GM18873 (cell line): ENCODE data around the gene JUN.

Source experiments
- ATAC-seq: cut with Tn5 transposase; IDR thresholded peaks from one replicate; pipeline ENCODE4 v1.9.1; 2021; ENCODE audit warnings: mild to moderate bottlenecking, moderate library complexity, moderate number of reproducible peaks; ENCODE audit not compliant: unreplicated experiment, low FRiP score

The JUN gene

GRCh38 chr1:58785442-58786058 is 1.7 kb upstream of the JUN start:
- no peak for ATAC-seq

GRCh38 chr1:58784758-58785441 is 1.1 kb upstream of the JUN start:
- no peak for ATAC-seq

DNA sequence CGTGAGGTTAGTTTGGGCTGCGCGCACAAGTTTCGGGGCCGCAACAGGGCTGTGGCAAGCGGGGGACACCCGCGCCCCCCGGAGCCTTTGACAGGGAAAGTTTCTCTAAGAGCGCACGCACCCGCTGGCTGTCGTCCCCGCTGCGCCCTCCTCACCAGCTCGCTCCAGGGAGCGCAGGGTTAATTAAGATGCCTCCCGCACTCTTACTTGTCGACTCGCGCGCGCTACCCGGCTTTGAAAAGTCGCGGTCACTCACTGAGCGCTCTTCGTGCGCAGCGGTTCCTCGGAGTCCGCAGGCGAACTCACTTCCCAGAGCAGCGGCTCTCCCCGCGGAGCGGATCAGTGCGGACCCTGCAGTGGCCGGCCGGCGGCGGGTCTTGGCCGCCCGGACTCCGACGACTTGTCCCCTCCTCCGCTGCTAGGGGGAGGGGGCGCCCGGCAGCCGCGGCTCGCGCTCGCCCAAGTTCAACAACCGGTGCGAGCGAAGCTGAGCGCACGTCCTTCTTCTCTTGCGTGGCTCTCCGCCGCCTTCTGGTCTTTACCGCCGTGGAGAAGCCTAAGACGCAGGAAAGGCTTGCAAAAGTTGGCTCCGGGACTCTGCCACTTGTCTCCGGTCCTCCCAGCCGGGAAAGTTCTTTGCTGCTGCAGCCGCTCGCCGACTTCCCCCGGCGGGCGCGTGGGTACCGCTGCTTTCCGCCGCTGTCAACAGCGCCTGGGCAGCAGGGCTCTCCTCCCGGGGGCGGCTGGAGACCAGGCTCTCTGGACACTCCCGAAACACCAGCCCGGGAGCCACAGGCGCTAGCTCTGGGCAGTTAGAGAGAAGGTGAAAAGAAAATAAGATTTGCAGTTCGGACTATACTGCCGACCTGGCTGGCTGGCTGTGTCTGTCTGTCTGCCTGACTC is 506 bp downstream of the JUN start:
- peak; percentile 1 for ATAC-seq

DNA sequence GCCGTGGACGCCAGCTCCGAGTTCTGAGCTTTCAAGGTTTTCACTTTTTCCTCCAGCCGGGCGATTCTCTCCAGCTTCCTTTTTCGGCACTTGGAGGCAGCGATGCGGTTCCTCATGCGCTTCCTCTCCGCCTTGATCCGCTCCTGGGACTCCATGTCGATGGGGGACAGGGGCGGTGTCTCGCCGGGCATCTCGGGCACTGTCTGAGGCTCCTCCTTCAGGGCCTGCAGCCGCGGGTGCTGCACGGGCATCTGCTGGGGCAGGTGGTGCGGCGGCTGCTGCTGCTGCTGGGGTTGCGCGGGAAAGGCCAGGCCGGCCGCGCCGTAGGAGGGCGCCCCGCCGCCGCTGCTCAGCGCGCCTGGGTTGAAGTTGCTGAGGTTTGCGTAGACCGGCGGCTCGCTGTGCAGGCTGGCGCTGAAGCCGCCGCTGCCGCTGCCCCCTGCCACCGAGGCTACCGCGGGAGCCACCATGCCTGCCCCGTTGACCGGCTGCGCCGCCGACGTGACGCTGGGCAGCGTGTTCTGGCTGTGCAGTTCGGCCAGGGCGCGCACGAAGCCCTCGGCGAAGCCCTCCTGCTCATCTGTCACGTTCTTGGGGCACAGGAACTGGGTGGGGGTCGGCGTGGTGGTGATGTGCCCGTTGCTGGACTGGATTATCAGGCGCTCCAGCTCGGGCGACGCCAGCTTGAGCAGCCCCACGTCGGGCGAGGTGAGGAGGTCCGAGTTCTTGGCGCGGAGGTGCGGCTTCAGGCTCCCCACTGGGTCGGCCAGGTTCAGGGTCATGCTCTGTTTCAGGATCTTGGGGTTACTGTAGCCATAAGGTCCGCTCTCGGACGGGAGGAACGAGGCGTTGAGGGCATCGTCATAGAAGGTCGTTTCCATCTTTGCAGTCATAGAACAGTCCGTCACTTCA is 1.4 kb downstream of the JUN start:
- ATAC-seq, result no peak

GRCh38 chr1:58781541-58782177 is 2.2 kb downstream of the JUN start:
- ATAC-seq, result no peak

DNA sequence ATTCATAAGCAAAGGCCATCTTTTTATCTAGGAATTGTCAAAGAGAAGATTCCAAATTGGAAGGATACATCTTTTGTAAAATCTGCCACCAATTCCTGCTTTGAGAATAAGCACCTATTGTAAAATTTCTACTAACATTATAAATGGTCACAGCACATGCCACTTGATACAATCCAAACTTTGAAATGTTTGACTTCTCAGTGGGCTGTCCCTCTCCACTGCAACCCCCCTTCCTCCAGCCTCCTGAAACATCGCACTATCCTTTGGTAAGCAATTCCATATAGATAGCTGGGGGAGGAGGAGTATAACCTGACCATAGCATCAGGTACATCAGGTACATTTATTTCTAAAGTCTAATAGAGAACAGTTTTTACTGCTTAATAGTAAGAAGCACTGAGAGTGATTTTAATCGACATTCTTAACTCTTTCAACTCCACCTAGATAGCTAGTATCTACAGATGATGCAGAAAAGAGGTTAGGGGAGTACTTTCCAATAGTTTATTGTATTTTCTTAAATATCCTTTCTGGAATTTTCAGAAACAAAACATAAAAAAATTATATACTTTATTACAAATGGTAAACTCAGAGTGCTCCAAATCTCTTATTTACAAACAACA is 2.9 kb downstream of the JUN start:
- no peak for ATAC-seq

DNA sequence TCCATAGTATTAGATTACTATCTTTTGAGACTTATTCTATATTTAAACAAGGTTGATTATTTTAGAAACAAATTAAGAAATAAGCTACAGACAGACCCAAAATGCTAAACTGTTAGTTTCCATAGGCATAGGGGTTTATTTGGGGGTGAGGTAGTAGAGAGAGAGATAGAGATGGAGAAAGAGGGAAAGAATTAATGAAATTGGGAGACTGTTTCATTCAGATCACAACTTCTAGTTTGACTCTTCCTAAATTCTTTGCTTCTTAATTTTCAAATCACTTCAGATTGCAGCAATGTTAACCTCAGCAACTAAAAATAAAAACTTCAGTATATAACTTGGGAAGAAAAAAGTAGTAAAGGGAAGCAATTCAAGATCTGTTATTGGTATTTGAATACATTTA is 3.4 kb downstream of the JUN start:
- no peak for ATAC-seq

GRCh38 chr1:58779801-58780382 is 4.0 kb downstream of the JUN start:
- ATAC-seq, result no peak

DNA sequence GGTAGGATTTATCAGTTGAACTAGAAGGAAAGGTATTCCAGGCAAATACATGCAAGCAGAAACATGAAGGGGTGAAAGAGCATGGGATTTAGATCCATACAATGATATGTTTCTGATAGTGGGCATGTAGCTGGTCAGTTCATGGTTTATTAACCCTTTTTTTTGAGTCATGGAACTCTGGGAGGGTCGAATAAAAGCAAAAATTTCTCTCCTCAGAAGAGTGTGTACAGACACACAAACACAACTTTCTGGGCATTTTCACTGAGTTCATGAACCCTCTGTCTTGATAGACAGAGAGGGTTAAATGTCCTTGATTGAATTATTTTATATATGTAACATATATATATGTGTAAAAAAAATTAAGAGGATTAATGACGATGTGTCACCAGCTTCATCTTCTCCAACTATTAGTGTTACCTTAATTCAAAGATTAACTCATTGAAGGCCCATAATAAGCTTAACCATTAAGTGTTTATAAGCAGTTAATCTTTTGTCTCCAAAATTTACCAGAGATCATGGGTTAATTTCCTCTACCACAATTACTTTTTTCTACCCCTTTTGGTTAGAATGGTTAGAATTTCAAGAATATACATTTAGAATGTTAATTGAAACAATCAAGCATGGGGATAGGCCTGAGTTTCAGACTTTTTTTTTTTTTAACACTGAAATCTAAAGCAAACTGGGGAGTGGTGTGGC is 4.6 kb downstream of the JUN start:
- no peak for ATAC-seq

GRCh38 chr1:58778385-58779000 is 5.4 kb downstream of the JUN start:
- no peak for ATAC-seq

GRCh38 chr1:58774027-58774426 is 9.8 kb downstream of the JUN start:
- ATAC-seq, result no peak

GRCh38 chr1:58773406-58773840 is 10.4 kb downstream of the JUN start:
- ATAC-seq, result no peak

GRCh38 chr1:58769809-58770320 is 14.0 kb downstream of the JUN start:
- ATAC-seq, result no peak

- ATAC-seq, result no peak
These were observed 14.7 kb downstream of the JUN start for GRCh38 chr1:58768971-58769808.

- no peak for ATAC-seq
These were observed 15.6 kb downstream of the JUN start for GRCh38 chr1:58768191-58768731.

DNA sequence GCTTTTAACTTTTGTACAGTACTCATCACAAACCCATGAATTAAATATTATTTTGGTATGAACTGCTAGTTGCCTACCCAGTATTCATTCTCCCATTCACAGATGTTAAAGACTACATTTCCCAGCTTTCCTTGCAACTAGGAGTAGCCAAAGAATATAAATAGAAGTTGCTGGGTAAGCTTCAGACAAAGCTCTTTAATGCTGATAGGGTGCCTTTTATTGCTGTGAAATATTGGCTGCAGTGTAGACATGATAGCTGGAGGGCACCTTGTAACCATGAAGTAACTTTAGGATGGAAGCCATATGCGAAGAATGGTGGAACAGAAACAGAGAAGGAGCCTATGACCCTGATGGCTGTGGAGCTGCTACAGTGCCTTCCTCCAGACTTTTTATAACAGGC is 16.7 kb downstream of the JUN start:
- ATAC-seq, result no peak

- no peak for ATAC-seq
These were observed 18.4 kb downstream of the JUN start for GRCh38 chr1:58765441-58765840.
